ENCODE measurements around the gene CNIH2. TPM values are rescaled to one million over a fixed set of nuclear protein-coding genes. Genes with fewer than 3 reads are reported as not detected.

Gene CNIH2
- total and polyA plus RNA-seq, 2 of the 13 experiments (the other 11 are each of a cell fraction or from before 2014, with no cell fraction given), result 0.60 to 0.69 TPM

DNA sequence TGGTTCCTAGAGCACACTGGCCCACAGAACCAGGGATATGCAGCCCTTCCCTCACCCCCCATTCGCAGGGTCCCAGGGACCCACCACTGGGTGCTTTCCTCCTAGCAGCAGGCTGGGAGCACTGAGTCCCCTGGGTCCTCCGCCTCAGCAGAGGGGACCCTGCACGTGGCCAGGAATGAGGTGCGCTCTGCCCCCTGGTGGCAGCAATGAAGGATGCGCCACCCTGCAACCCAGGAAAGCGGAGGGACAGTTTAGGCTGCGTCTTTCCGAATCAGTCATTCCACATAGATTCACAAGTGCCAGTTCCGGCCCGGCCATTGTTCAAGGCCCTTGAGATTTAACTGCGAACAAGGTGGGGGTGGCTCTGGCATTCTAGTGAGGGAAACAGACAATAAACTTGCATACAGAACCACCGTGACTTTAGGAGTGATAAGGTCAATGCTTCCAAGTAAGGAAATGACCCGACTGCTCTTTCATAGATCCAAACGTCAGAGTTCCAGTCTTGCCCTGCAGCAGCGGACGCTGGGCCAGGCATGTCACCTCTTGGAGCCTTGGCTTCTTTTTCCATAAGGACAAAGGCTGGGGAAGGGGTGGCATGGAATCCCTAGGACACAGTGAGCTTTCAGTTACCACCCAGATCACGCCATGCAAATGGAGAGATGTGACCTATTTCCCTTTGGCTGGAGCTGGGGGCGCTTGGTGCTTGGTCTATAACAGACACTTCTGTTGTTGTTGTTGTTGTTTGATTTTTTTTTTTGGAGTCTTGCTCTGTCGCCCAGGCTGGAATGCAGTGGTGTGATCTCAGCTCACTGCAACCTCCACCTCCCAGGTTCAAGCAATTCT, 50.5 kb downstream of the CNIH2 start (continued):
- TF ChIP-seq, protein P1, sequence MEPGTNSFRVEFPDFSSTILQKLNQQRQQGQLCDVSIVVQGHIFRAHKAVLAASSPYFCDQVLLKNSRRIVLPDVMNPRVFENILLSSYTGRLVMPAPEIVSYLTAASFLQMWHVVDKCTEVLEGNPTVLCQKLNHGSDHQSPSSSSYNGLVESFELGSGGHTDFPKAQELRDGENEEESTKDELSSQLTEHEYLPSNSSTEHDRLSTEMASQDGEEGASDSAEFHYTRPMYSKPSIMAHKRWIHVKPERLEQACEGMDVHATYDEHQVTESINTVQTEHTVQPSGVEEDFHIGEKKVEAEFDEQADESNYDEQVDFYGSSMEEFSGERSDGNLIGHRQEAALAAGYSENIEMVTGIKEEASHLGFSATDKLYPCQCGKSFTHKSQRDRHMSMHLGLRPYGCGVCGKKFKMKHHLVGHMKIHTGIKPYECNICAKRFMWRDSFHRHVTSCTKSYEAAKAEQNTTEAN (CRISPR knock-in tag; conservative IDR thresholded peaks at IDR 0.05), result no peak
- TF ChIP-seq RXRB (CRISPR knock-in tag; IDR thresholded peaks at IDR 0.05; ENCODE audit: borderline replicate concordance) (peak; percentile 79), ZNF33A (CRISPR knock-in tag; IDR thresholded peaks at IDR 0.05; ENCODE audit: borderline replicate concordance) (no peak), ZNF569 (CRISPR knock-in tag; IDR thresholded peaks at IDR 0.05; ENCODE audit: borderline replicate concordance) (no peak), NAIF1 (CRISPR knock-in tag; IDR thresholded peaks at IDR 0.05; ENCODE audit: borderline replicate concordance) (0 out of 2 replicates have a peak, but pooled peaks have one; percentile 68), HMG20B (CRISPR knock-in tag; conservative IDR thresholded peaks at IDR 0.05) (no peak), ZNF788 (CRISPR knock-in tag; IDR thresholded peaks at IDR 0.05; ENCODE audit: borderline replicate concordance) (peak; percentile 62; the same call in 1 of the 2 replicates), ZNF3 (CRISPR knock-in tag; IDR thresholded peaks at IDR 0.05) (no peak), KLF6 (CRISPR knock-in tag; IDR thresholded peaks at IDR 0.05) (peak; percentile 89), ZNF530 (CRISPR knock-in tag; IDR thresholded peaks at IDR 0.05; ENCODE audit: low read depth) (no peak), RBM22 (optimal IDR thresholded peaks at IDR 0.05; ENCODE audit: low read length) (no peak), ZNF850 (CRISPR knock-in tag; conservative IDR thresholded peaks at IDR 0.05) (no peak), ZBTB42 (CRISPR knock-in tag; IDR thresholded peaks at IDR 0.05) (0 out of 2 replicates have a peak, but pooled peaks have one; percentile 61), ATM (IDR thresholded peaks at IDR 0.05; ENCODE audit: borderline replicate concordance) (no peak), ELF4 (CRISPR knock-in tag; IDR thresholded peaks at IDR 0.05; ENCODE audit: borderline replicate concordance) (no peak), MED13 (CRISPR knock-in tag; IDR thresholded peaks at IDR 0.05) (0 out of 2 replicates have a peak, but pooled peaks have one; percentile 25), ZNF180 (CRISPR knock-in tag; IDR thresholded peaks at IDR 0.05; ENCODE audit: borderline replicate concordance, low read depth) (no peak), PITX1 (CRISPR knock-in tag; IDR thresholded peaks at IDR 0.05) (no peak), DR1 (CRISPR knock-in tag; IDR thresholded peaks at IDR 0.05) (no peak), HES4 (CRISPR knock-in tag; IDR thresholded peaks at IDR 0.05; ENCODE audit: borderline replicate concordance) (peak; percentile 21; the same call in 1 of the 2 replicates)
- TF ChIP-seq, protein P2, sequence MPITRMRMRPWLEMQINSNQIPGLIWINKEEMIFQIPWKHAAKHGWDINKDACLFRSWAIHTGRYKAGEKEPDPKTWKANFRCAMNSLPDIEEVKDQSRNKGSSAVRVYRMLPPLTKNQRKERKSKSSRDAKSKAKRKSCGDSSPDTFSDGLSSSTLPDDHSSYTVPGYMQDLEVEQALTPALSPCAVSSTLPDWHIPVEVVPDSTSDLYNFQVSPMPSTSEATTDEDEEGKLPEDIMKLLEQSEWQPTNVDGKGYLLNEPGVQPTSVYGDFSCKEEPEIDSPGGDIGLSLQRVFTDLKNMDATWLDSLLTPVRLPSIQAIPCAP (CRISPR knock-in tag; IDR thresholded peaks at IDR 0.05; ENCODE audit: low read depth), result no peak
- TF ChIP-seq, protein P3, sequence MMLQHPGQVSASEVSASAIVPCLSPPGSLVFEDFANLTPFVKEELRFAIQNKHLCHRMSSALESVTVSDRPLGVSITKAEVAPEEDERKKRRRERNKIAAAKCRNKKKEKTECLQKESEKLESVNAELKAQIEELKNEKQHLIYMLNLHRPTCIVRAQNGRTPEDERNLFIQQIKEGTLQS (CRISPR knock-in tag; IDR thresholded peaks at IDR 0.05), result no peak
- TF ChIP-seq, protein P4, sequence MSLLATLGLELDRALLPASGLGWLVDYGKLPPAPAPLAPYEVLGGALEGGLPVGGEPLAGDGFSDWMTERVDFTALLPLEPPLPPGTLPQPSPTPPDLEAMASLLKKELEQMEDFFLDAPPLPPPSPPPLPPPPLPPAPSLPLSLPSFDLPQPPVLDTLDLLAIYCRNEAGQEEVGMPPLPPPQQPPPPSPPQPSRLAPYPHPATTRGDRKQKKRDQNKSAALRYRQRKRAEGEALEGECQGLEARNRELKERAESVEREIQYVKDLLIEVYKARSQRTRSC (CRISPR knock-in tag; IDR thresholded peaks at IDR 0.05; ENCODE audit: low read depth), result no peak
- TF ChIP-seq, protein P5, sequence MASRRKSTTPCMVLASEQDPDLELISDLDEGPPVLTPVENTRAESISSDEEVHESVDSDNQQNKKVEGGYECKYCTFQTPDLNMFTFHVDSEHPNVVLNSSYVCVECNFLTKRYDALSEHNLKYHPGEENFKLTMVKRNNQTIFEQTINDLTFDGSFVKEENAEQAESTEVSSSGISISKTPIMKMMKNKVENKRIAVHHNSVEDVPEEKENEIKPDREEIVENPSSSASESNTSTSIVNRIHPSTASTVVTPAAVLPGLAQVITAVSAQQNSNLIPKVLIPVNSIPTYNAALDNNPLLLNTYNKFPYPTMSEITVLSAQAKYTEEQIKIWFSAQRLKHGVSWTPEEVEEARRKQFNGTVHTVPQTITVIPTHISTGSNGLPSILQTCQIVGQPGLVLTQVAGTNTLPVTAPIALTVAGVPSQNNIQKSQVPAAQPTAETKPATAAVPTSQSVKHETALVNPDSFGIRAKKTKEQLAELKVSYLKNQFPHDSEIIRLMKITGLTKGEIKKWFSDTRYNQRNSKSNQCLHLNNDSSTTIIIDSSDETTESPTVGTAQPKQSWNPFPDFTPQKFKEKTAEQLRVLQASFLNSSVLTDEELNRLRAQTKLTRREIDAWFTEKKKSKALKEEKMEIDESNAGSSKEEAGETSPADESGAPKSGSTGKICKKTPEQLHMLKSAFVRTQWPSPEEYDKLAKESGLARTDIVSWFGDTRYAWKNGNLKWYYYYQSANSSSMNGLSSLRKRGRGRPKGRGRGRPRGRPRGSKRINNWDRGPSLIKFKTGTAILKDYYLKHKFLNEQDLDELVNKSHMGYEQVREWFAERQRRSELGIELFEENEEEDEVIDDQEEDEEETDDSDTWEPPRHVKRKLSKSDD (CRISPR knock-in tag; IDR thresholded peaks at IDR 0.05; ENCODE audit: low read depth), result peak; percentile 46; the same call in 1 of the 2 replicates

All from HepG2 (cell line).